Keratinocyte (primary cell): ENCODE measurements around the gene NME3. TPM values are rescaled to one million over a fixed set of nuclear protein-coding genes. Genes with fewer than 3 reads are reported as not detected.

Source experiments
- DNase-seq: peaks from one replicate; pipeline ENCODE4 v3.0.0-alpha.2; 2011; ENCODE audit warnings: low read depth, missing footprints, low spot score
- FAIRE-seq: peaks from 2 replicates; lab custom pipeline; 2011; peaks lifted over from hg19 to GRCh38; lab: Jason Lieb, UNC
- H2AFZ ChIP-seq: 2 replicates; pipeline ENCODE4 v1.6.0; 2012; ENCODE audit warnings: low read length, control low read depth, inconsistent platforms; ENCODE audit not compliant: control insufficient read depth
- H3K27ac ChIP-seq: 2 replicates; pipeline ENCODE4 v1.5.1; 2011; ENCODE audit warnings: low read length; ENCODE audit not compliant: control insufficient read depth, insufficient read depth
- H3K27me3 ChIP-seq: 3 replicates; pipeline ENCODE4 v1.6.0; 2011; ENCODE audit warnings: low read length; ENCODE audit not compliant: control insufficient read depth, insufficient read depth; ENCODE audit errors: extremely low read depth
- H3K36me3 ChIP-seq, 2 experiments: 2 replicates in 1 of 2; 3 replicates in 1 of 2; pipeline ENCODE4 v1.5.1; 2011; ENCODE audit warnings: low read length in 2 of 2, mild to moderate bottlenecking in 1 of 2; ENCODE audit not compliant: control insufficient read depth in 2 of 2, insufficient read depth in 2 of 2; ENCODE audit errors: extremely low read depth in 1 of 2
- H3K4me1 ChIP-seq: 3 replicates; pipeline ENCODE4 v1.5.1; 2011; ENCODE audit warnings: low read length; ENCODE audit not compliant: control insufficient read depth, insufficient read depth; ENCODE audit errors: extremely low read depth
- H3K4me2 ChIP-seq: 3 replicates; pipeline ENCODE4 v1.6.0; 2011; ENCODE audit warnings: low read depth, low read length; ENCODE audit not compliant: control insufficient read depth, insufficient read depth; ENCODE audit errors: extremely low read depth
- H3K4me3 ChIP-seq, 3 experiments: fragments of 200-600 bp in 1 of 3; sonication (generic) in 1 of 3; 2 replicates in 2 of 3; 3 replicates in 1 of 3; pipeline ENCODE4 v1.5.1; 2011 to 2016; ENCODE audit warnings: low read length in 3 of 3, mild to moderate bottlenecking in 3 of 3, control low read depth in 2 of 3, inconsistent platforms in 1 of 3, low read depth in 1 of 3, mixed read lengths in 1 of 3, mixed run types in 1 of 3, moderate library complexity in 1 of 3; ENCODE audit not compliant: control insufficient read depth in 2 of 3, insufficient read depth in 2 of 3; ENCODE audit errors: extremely low read depth in 1 of 3
- H3K79me2 ChIP-seq: 2 replicates; pipeline ENCODE4 v1.6.0; 2012; ENCODE audit warnings: low read length; ENCODE audit not compliant: control insufficient read depth, insufficient read depth
- H3K9ac ChIP-seq: 3 replicates; pipeline ENCODE4 v1.6.0; 2011; ENCODE audit warnings: low read length; ENCODE audit not compliant: control insufficient read depth, insufficient read depth; ENCODE audit errors: extremely low read depth
- H3K9me1 ChIP-seq: 3 replicates; pipeline ENCODE4 v1.6.0; 2011; ENCODE audit warnings: low read length; ENCODE audit not compliant: control insufficient read depth, insufficient read depth; ENCODE audit errors: extremely low read depth
- H3K9me3 ChIP-seq: 2 replicates; pipeline ENCODE4 v1.5.1; 2012; ENCODE audit warnings: low read depth, low read length; ENCODE audit not compliant: control insufficient read depth
- H4K20me1 ChIP-seq: 3 replicates; pipeline ENCODE4 v1.6.0; 2011; ENCODE audit warnings: low read length; ENCODE audit not compliant: control insufficient read depth, insufficient read depth; ENCODE audit errors: extremely low read depth
- EZH2 ChIP-seq: IDR thresholded peaks from one replicate; pipeline ENCODE4 v1.6.1; 2012; ENCODE audit warnings: inconsistent platforms, mild to moderate bottlenecking, low read length, moderate library complexity
- dilution Hi-C: fragments of 300-500 bp; cut with MboI; formaldehyde crosslinking; loops from one replicate; pipeline ENCODE4 v1.7.0; 2020; ENCODE audit warnings: low sequenced_read_pairs; ENCODE audit not compliant: extremely low pct_ligation_motif_present
- polyA plus RNA-seq, 5 experiments: library from polyadenylated mRNA; depleted of rRNA in 3 of 5; stranded (reverse) in 3 of 5; stranded (forward) in 1 of 5; unstranded in 1 of 5; fragments of >200 nt; gene quantifications; 1 replicate in 1 of 5; 2 replicates in 3 of 5; 3 replicates in 1 of 5; pipeline versions ENCODE4 v1.2.1 to v1.2.3, GENCODE V29; 2011 to 2012; ENCODE audit warnings: missing spikeins in 2 of 5, low read depth in 1 of 5, low replicate concordance in 1 of 5
- TF ChIP-seq, protein P1 (sequence below), 3 experiments: IDR thresholded peaks in 1 of 3; conservative IDR thresholded peaks in 1 of 3; optimal IDR thresholded peaks in 1 of 3; 2 replicates in 2 of 3; 3 replicates in 1 of 3; pipeline versions ENCODE3 to v1.5.1; 2011; ENCODE audit warnings: low read length in 3 of 3, mild to moderate bottlenecking in 3 of 3, moderate library complexity in 2 of 3, control low read depth in 1 of 3, inconsistent platforms in 1 of 3; ENCODE audit not compliant: insufficient read depth in 2 of 3; ENCODE audit errors: extremely low read depth in 1 of 3

The NME3 gene
- polyA plus RNA-seq, 1 donor (not counting 4 experiments of a cell fraction or from before 2014, with no cell fraction given), result 10.1 TPM

DNA sequence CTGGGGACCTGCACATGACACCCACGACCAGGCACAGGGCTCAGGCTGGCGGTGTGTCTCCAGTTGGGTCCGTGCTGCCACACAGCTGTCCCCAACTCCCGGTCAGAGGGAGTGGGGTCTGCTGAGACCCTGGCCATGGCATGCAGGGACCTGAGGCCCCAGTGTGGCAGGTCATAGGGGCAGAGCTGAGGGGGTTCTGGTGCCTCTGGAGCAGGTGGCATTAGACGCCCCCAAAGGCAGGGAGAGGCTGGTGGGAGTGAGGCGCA is 15.6 kb upstream of the NME3 start:
- Histone ChIP-seq H3K79me2 (peaks cover 41% of the 10 kb centered on the region), H2AFZ (no peak overlapping the region), H3K4me1 (peaks cover 22% of the 10 kb centered on the region), H3K9ac (no peak overlapping the region), H3K27me3 (no peaks in the 10 kb centered on the region), H3K36me3 (peaks cover 0 to 11% of the 10 kb centered on the region in 2 experiments), H3K27ac (no peak overlapping the region), H3K4me2 (no peak overlapping the region), H3K9me3 (no peaks in the 10 kb centered on the region), H3K4me3 (no peak overlapping the region), H4K20me1 (peaks cover 3% of the 10 kb centered on the region), H3K9me1 (no peaks in the 10 kb centered on the region)
- FAIRE-seq, result no peak
- TF ChIP-seq, protein P1, sequence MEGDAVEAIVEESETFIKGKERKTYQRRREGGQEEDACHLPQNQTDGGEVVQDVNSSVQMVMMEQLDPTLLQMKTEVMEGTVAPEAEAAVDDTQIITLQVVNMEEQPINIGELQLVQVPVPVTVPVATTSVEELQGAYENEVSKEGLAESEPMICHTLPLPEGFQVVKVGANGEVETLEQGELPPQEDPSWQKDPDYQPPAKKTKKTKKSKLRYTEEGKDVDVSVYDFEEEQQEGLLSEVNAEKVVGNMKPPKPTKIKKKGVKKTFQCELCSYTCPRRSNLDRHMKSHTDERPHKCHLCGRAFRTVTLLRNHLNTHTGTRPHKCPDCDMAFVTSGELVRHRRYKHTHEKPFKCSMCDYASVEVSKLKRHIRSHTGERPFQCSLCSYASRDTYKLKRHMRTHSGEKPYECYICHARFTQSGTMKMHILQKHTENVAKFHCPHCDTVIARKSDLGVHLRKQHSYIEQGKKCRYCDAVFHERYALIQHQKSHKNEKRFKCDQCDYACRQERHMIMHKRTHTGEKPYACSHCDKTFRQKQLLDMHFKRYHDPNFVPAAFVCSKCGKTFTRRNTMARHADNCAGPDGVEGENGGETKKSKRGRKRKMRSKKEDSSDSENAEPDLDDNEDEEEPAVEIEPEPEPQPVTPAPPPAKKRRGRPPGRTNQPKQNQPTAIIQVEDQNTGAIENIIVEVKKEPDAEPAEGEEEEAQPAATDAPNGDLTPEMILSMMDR (optimal IDR thresholded peaks at IDR 0.05 in 1 of 3, IDR thresholded peaks at IDR 0.05 in 1 of 3, conservative IDR thresholded peaks at IDR 0.05 in 1 of 3; ENCODE audit: extremely low read depth in 1 of 3, insufficient read depth in 2 of 3, low read length in 3 of 3), result no peak
- TF ChIP-seq EZH2, result no peak
- dilution Hi-C loops, result no loop called here
- DNase-seq, result no peak

DNA sequence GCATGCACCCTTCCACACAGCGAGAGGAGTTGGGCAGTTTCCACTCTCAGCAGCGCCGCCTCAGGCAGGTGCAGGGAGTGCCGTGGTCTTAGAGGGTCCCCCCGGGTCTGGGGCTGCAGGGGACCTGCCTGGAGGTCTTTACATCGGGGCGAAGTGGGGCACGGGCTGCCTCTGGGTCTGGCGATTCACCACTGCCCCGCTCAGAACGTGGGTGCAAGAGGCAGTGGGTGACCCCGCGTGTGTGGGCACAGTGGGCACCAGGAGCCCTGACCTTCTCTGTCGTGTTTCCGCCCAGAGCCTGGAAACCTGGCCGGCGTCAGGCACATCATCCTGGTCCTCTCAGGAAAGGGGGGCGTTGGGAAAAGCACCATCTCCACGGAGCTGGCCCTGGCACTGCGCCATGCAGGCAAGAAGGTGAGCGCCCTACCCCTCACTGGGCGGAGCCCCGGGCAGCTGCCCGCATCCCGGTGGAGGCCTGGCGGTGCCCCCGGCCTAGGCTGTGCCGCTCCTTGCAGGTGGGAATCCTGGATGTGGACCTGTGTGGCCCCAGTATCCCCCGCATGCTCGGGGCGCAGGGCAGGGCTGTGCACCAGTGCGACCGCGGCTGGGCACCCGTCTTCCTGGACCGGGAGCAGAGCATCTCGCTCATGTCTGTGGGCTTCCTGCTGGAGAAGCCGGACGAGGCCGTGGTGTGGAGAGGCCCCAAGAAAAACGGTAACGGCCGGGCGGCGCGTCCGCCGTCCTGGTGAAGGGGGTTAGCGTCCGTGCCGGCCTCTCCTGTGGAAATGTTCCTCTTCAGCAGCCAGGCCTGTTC is 15.1 kb upstream of the NME3 start:
- Histone ChIP-seq H3K27ac (no peak overlapping the region), H3K27me3 (no peaks in the 10 kb centered on the region), H2AFZ (no peak overlapping the region), H3K9ac (no peak overlapping the region), H3K4me1 (peaks cover 24% of the 10 kb centered on the region), H3K4me3 (no peak overlapping the region), H4K20me1 (peaks cover 3% of the 10 kb centered on the region), H3K79me2 (peaks cover 41% of the 10 kb centered on the region), H3K36me3 (peaks cover 0 to 11% of the 10 kb centered on the region in 2 experiments), H3K4me2 (no peak overlapping the region), H3K9me1 (no peaks in the 10 kb centered on the region), H3K9me3 (no peaks in the 10 kb centered on the region)
- dilution Hi-C loops, result no loop called here
- DNase-seq (no peak), FAIRE-seq (no peak)
- no peak for TF ChIP-seq EZH2
- TF ChIP-seq, protein P1 (optimal IDR thresholded peaks at IDR 0.05 in 1 of 3, IDR thresholded peaks at IDR 0.05 in 1 of 3, conservative IDR thresholded peaks at IDR 0.05 in 1 of 3; ENCODE audit: extremely low read depth in 1 of 3, insufficient read depth in 2 of 3, low read length in 3 of 3), result no peak
